Activated CD8-positive, alpha-beta memory T cell treated with anti-CD3 and anti-CD28 coated beads, Interleukin-2, amount 10 ng/mL, durations not matched to agents 7 days and 5 days (primary cell): Measurements from ENCODE around the gene TNFRSF1A. TPM values are rescaled to one million over a fixed set of nuclear protein-coding genes. Genes with fewer than 3 reads are reported as not detected.

Experiments
- ATAC-seq: fragments of 150-1000 bp; cut with Tn5 transposase; one replicate; pipeline ENCODE4 v1.10.0; 2021; ENCODE audit warnings: moderate library complexity
- CTCF ChIA-PET: fragments of 350-600 bp; sonication (Branson Sonifier 250); formaldehyde crosslinking; loops from one replicate; lab custom pipeline; 2021; ENCODE audit warnings: antibody characterized with exemption; lab: Charles Lee
- DNase-seq: peaks from one replicate; pipeline ENCODE4 v3.0.0-alpha.2; 2020
- H3K27ac Mint-ChIP-seq: one replicate; pipeline ENCODE4 v1.8.0; 2021; ENCODE audit warnings: mild to moderate bottlenecking, mixed read lengths
- H3K27me3 Mint-ChIP-seq: one replicate; pipeline ENCODE4 v1.8.0; 2021; ENCODE audit warnings: mixed read lengths
- H3K36me3 Mint-ChIP-seq: one replicate; pipeline ENCODE4 v1.8.0; 2021; ENCODE audit warnings: mild to moderate bottlenecking, mixed read lengths
- H3K4me1 Mint-ChIP-seq: one replicate; pipeline ENCODE4 v1.8.0; 2021; ENCODE audit warnings: mixed read lengths
- H3K4me3 Mint-ChIP-seq: one replicate; pipeline ENCODE4 v1.8.0; 2021; ENCODE audit warnings: mild to moderate bottlenecking, moderate library complexity, mixed read lengths
- H3K9me3 Mint-ChIP-seq: one replicate; pipeline ENCODE4 v1.8.0; 2022; ENCODE audit warnings: low read depth, mixed read lengths
- total RNA-seq, 2 experiments: library from RNA; stranded (reverse); gene quantifications; one replicate each; pipeline ENCODE4 v1.2.3, GENCODE V29; 2021

Gene TNFRSF1A
- 10 to 100 TPM; 63.3 to 71.5 TPM for total RNA-seq

GRCh38 chr12:6341417-6342139 lies at the start of gene TNFRSF1A:
Gene TNFRSF1A, minus strand, starts transcription at chr12:6342076. Its CDS starts 262 bp downstream, at chr12:6341814.
- peak; percentile 29 for ATAC-seq
- H3K27ac Mint-ChIP-seq = no peak within 1 kb of the TSS

GRCh38 chr12:6391013-6391412 lies 49.1 kb upstream of the TNFRSF1A start:
- Mint-ChIP-seq H3K27ac (no peak overlapping the region), H3K36me3 (no peaks in the 10 kb centered on the region), H3K4me1 (no peaks in the 10 kb centered on the region), H3K4me3 (no peak overlapping the region), H3K27me3 (peaks cover 22% of the 10 kb centered on the region), H3K9me3 (no peaks in the 10 kb centered on the region)
- ATAC-seq (no peak), DNase-seq (no peak)
- CTCF ChIA-PET = no interaction called here

More at GRCh38 chr12:6341417-6342139, at the start of gene TNFRSF1A:
- Mint-ChIP-seq H3K9me3 (no peaks in the 10 kb centered on the region), H3K4me1 (peaks cover 37% of the 10 kb centered on the region), H3K36me3 (peaks cover 4% of the 10 kb centered on the region), H3K4me3 (no peak within 1 kb of the TSS), H3K27me3 (no peaks in the 10 kb centered on the region)
- peak; percentile 67 for DNase-seq
- CTCF ChIA-PET = interaction anchor here (0.7 to 5.4 kb wide), 6 partner anchors 10 to 120 kb away, joined by 3 to 22 read pairs (median 4); no protein-coding TSS in a partner anchor

GRCh38 chr12:6390084-6390799 lies 48.4 kb upstream of the TNFRSF1A start:
- H3K36me3 Mint-ChIP-seq = no peaks in the 10 kb centered on the region
- H3K4me1 Mint-ChIP-seq = no peaks in the 10 kb centered on the region
- DNase-seq (no peak), ATAC-seq (no peak)
- H3K27me3 Mint-ChIP-seq = peaks cover 16% of the 10 kb centered on the region
- CTCF ChIA-PET = no interaction called here
- H3K4me3 Mint-ChIP-seq = no peak overlapping the region
- no peak overlapping the region for H3K27ac Mint-ChIP-seq
- no peaks in the 10 kb centered on the region for H3K9me3 Mint-ChIP-seq

- H3K9me3 Mint-ChIP-seq = no peaks in the 10 kb centered on the region
- H3K27me3 Mint-ChIP-seq = peaks cover 32% of the 10 kb centered on the region
- H3K27ac Mint-ChIP-seq = no peak overlapping the region
- no peaks in the 10 kb centered on the region for H3K36me3 Mint-ChIP-seq
- no peaks in the 10 kb centered on the region for H3K4me1 Mint-ChIP-seq
- H3K4me3 Mint-ChIP-seq = no peak overlapping the region
- ATAC-seq = no peak
- DNase-seq = no peak
- CTCF ChIA-PET = interaction anchor here (0.7 to 1.0 kb wide), 2 partner anchors 10 to 24 kb away, joined by 3 read pairs; no protein-coding TSS in a partner anchor
Measured at GRCh38 chr12:6387541-6387940, 45.7 kb upstream of the TNFRSF1A start.

- Mint-ChIP-seq H3K9me3 (no peaks in the 10 kb centered on the region), H3K4me3 (no peak overlapping the region), H3K27me3 (peaks cover 42% of the 10 kb centered on the region), H3K4me1 (no peaks in the 10 kb centered on the region), H3K36me3 (no peaks in the 10 kb centered on the region), H3K27ac (no peak overlapping the region)
- ATAC-seq = no peak
- CTCF ChIA-PET = no interaction called here
- no peak for DNase-seq
Measured at GRCh38 chr12:6386491-6386890, 44.6 kb upstream of the TNFRSF1A start.

GRCh38 chr12:6386038-6386437 lies 44.2 kb upstream of the TNFRSF1A start:
- H3K36me3 Mint-ChIP-seq = no peaks in the 10 kb centered on the region
- CTCF ChIA-PET = no interaction called here
- ATAC-seq (no peak), DNase-seq (no peak)
- H3K4me1 Mint-ChIP-seq = no peaks in the 10 kb centered on the region
- peaks cover 47% of the 10 kb centered on the region for H3K27me3 Mint-ChIP-seq
- H3K27ac Mint-ChIP-seq = no peak overlapping the region
- H3K9me3 Mint-ChIP-seq = no peaks in the 10 kb centered on the region
- H3K4me3 Mint-ChIP-seq = no peak overlapping the region

- no peaks in the 10 kb centered on the region for H3K9me3 Mint-ChIP-seq
- H3K4me3 Mint-ChIP-seq = no peak overlapping the region
- no peaks in the 10 kb centered on the region for H3K36me3 Mint-ChIP-seq
- H3K27me3 Mint-ChIP-seq = peaks cover 56% of the 10 kb centered on the region
- ATAC-seq = no peak
- CTCF ChIA-PET = no interaction called here
- DNase-seq = no peak
- H3K4me1 Mint-ChIP-seq = no peaks in the 10 kb centered on the region
- no peak overlapping the region for H3K27ac Mint-ChIP-seq
Measured at GRCh38 chr12:6384499-6385436, 42.9 kb upstream of the TNFRSF1A start.

GRCh38 chr12:6383572-6384498 lies 42.0 kb upstream of the TNFRSF1A start, which contains the start of gene LTBR:
Gene LTBR, plus strand, starts transcription at chr12:6384162. Its CDS starts 197 bp downstream, at chr12:6384359.
- Mint-ChIP-seq H3K27me3 (peaks cover 59% of the 10 kb centered on the region), H3K36me3 (no peaks in the 10 kb centered on the region), H3K4me3 (no peak within 1 kb of the TSS), H3K4me1 (no peaks in the 10 kb centered on the region), H3K27ac (no peak within 1 kb of the TSS), H3K9me3 (no peaks in the 10 kb centered on the region)
- CTCF ChIA-PET = interaction anchor here (0.7 kb wide), 1 partner anchor 81 kb away, joined by 4 read pairs; no protein-coding TSS in a partner anchor
- DNase-seq (no peak), ATAC-seq (peak; percentile 23)

GRCh38 chr12:6382982-6383381 lies 41.1 kb upstream of the TNFRSF1A start:
- H3K27ac Mint-ChIP-seq = no peak overlapping the region
- no peak overlapping the region for H3K4me3 Mint-ChIP-seq
- no peaks in the 10 kb centered on the region for H3K36me3 Mint-ChIP-seq
- no peaks in the 10 kb centered on the region for H3K9me3 Mint-ChIP-seq
- DNase-seq (no peak), ATAC-seq (no peak)
- H3K27me3 Mint-ChIP-seq = peaks cover 52% of the 10 kb centered on the region
- CTCF ChIA-PET = interaction anchor here (2.1 kb wide), 1 partner anchor 48 kb away, joined by 5 read pairs; no protein-coding TSS in a partner anchor
- H3K4me1 Mint-ChIP-seq = no peaks in the 10 kb centered on the region

GRCh38 chr12:6382371-6382770 lies 40.5 kb upstream of the TNFRSF1A start:
- no peak overlapping the region for H3K27ac Mint-ChIP-seq
- no peak for ATAC-seq
- DNase-seq = no peak
- H3K4me3 Mint-ChIP-seq = no peak overlapping the region
- H3K27me3 Mint-ChIP-seq = peaks cover 51% of the 10 kb centered on the region
- CTCF ChIA-PET = interaction anchor here (2.1 kb wide), 1 partner anchor 47 kb away, joined by 5 read pairs; no protein-coding TSS in a partner anchor
- no peaks in the 10 kb centered on the region for H3K9me3 Mint-ChIP-seq
- H3K4me1 Mint-ChIP-seq = peaks cover 4% of the 10 kb centered on the region
- H3K36me3 Mint-ChIP-seq = no peaks in the 10 kb centered on the region

GRCh38 chr12:6380141-6381121 lies 38.6 kb upstream of the TNFRSF1A start:
- CTCF ChIA-PET = interaction anchor here (1.4 to 2.1 kb wide), 2 partner anchors 45 to 57 kb away, joined by 4 to 5 read pairs; no protein-coding TSS in a partner anchor
- Mint-ChIP-seq H3K9me3 (no peaks in the 10 kb centered on the region), H3K4me3 (no peak overlapping the region), H3K27ac (no peak overlapping the region), H3K36me3 (no peaks in the 10 kb centered on the region), H3K4me1 (peaks cover 23% of the 10 kb centered on the region), H3K27me3 (peaks cover 44% of the 10 kb centered on the region)
- peak; percentile 19 for DNase-seq
- no peak for ATAC-seq
